ENCODE measurements around the gene CRYBB2.
"Not testable (repeated sequence)": the region's sequence is repeated elsewhere in the genome, so short reads cannot be mapped to it uniquely, and the experiment has no call there.

Gene CRYBB2

GRCh38 chr22:25236417-25236816, 17.0 kb downstream of the CRYBB2 start:
- no peak for DNase-seq

GRCh38 chr22:25237503-25237902, 18.1 kb downstream of the CRYBB2 start:
- DNase-seq, result no peak

DNA sequence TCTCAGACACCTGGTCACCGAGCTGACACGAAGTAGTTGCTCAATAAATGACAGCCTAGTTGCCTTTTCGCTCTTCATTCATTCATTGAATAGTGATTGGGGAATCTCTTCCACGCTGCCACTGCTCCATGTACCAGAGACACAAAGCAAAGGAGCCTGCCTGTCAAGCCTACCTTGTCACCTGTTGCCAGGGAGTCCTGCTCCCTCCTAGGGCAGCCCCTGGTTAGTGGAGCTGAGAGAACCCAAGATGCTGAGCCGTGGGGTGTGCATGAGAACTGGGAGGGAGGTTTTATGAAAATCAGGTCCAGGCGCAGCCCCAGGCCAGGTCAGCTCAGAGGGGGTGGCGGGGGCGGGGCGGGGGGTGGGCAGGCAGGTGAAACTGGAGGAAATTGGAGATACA, 18.6 kb downstream of the CRYBB2 start:
- not testable (repeated sequence) for DNase-seq

GRCh38 chr22:25255169-25255568, 35.7 kb downstream of the CRYBB2 start:
- DNase-seq, result not testable (repeated sequence)

GRCh38 chr22:25267567-25267966, 48.1 kb downstream of the CRYBB2 start:
- not testable (repeated sequence) for DNase-seq

- not testable (repeated sequence) for DNase-seq
These were observed 49.5 kb downstream of the CRYBB2 start for GRCh38 chr22:25268902-25269301.

DNA sequence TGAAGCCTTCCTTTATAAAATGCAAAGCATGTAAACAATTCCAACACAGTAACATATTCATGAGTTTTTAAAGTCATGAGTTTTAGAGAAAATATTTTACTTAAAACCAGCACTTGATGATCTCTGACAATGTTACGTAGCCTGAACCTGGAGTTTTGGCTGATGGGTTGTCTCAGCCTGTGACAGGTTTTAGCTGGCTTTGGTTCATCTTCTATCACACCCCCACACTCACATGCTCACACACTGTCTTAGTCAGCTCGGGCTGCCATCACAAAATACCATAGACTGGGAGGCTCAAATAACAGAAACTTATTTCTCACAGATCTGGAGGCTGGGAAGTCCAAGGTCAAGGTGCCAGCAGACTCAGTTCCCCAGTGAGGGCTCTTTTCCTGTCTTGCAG, 50.6 kb downstream of the CRYBB2 start:
- not testable (repeated sequence) for DNase-seq

DNA sequence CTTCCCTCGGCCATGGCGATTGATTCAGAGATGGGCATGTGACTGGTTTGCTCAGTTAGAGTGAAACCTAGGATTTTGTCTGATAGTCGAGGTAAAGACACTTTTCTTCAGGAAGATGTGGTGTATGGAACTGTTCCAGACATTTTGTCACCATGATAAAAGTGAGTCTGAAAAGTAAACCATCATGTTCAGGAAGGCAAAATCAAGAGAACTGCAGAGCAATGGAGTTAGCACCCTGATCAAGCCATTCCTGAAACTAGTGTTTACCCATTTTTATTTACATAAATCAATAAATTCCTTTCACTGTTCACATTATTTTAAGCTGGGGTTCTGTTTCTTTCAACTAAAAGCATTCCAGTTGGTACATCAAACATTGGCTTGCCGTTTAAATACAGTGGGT, 53.8 kb downstream of the CRYBB2 start:
- DNase-seq, result not testable (repeated sequence)

DNA sequence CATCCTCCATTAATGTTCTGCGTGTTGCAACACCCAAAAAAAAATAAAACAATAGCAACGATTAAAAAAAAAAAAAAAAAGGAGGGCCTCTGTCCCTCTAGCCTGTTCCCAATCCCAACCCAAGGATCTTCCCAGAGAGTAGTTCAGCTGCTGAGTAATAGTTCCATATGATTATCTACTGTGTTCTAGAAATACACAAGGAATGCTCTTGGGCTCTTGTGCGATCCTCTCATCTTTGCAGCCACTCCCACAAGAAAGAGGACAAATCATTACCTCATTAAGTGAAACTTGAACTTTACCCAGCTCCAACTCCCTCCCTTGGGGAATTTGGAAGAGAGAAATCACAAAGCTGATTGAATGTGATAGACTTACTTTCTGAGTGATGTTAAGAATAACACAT, 54.5 kb downstream of the CRYBB2 start:
- not testable (repeated sequence) for DNase-seq

- not testable (repeated sequence) for DNase-seq
These were observed 60.7 kb downstream of the CRYBB2 start for GRCh38 chr22:25280118-25280517.

Data from islet precursor cell (in vitro differentiated cells).